ENCODE measurements around the gene SLC4A1.

- TF ChIP-seq POLR2AphosphoS5 (IDR thresholded peaks at IDR 0.05) (no peak), CTCF (IDR thresholded peaks at IDR 0.05) (no peak), POLR2A (IDR thresholded peaks at IDR 0.05) (no peak), EP300 (IDR thresholded peaks at IDR 0.05) (no peak)
Observed at GRCh38 chr17:44282264-44282663, 14.3 kb upstream of the SLC4A1 start.
